GM12864 (cell line): ENCODE results near the gene POU2F1.

Experiments used
- DNase-seq: peaks from one replicate; pipeline ENCODE4 v3.0.0-alpha.2; 2011; ENCODE audit warnings: low read depth
- H3K4me3 ChIP-seq: 2 replicates; pipeline ENCODE4 v1.5.1; 2011; ENCODE audit warnings: mild to moderate bottlenecking, low read depth, low read length, control low read depth
- CTCF ChIP-seq: IDR thresholded peaks from 2 replicates; pipeline ENCODE4 v1.5.1; 2011; ENCODE audit warnings: low read depth, mild to moderate bottlenecking, moderate library complexity, low read length, control low read depth, inconsistent platforms; ENCODE audit errors: missing control alignments

Gene POU2F1

GRCh38 chr1:167434306-167434705 is 213.6 kb downstream of the POU2F1 start:
- H3K4me3 ChIP-seq, result no peak overlapping the region
- DNase-seq, result no peak
- no peak for TF ChIP-seq CTCF

- DNase-seq, result no peak
- no peak for TF ChIP-seq CTCF
- no peak overlapping the region for H3K4me3 ChIP-seq
Observed at GRCh38 chr1:167435484-167435883, 214.8 kb downstream of the POU2F1 start.

- TF ChIP-seq CTCF, result no peak
- H3K4me3 ChIP-seq, result peak overlapping the region; percentile 63
- no peak for DNase-seq
Observed at GRCh38 chr1:167438171-167439138, 217.8 kb downstream of the POU2F1 start.

- DNase-seq, result no peak
- peak; percentile 16 for TF ChIP-seq CTCF
- H3K4me3 ChIP-seq, result peak overlapping the region; percentile 63
Observed at GRCh38 chr1:167439301-167439988, 218.8 kb downstream of the POU2F1 start.

GRCh38 chr1:167440345-167440744 is 219.7 kb downstream of the POU2F1 start:
- DNase-seq, result no peak
- no peak overlapping the region for H3K4me3 ChIP-seq
- no peak for TF ChIP-seq CTCF

- no peak for DNase-seq
- TF ChIP-seq CTCF, result no peak
- no peak overlapping the region for H3K4me3 ChIP-seq
Observed at GRCh38 chr1:167440776-167441175, 220.1 kb downstream of the POU2F1 start.
